VCaP (cell line): ENCODE measurements around the gene MYO16.

Experiments
- H3K27ac ChIP-seq: fragments of 450-650 bp; 2 replicates; pipeline ENCODE4 v1.5.1; 2017
- TF ChIP-seq, protein P1 (sequence below): fragments of 450-650 bp; conservative IDR thresholded peaks from 2 replicates; pipeline ENCODE4 v1.5.1; 2017; ENCODE audit warnings: mild to moderate bottlenecking, moderate library complexity

Gene MYO16

DNA sequence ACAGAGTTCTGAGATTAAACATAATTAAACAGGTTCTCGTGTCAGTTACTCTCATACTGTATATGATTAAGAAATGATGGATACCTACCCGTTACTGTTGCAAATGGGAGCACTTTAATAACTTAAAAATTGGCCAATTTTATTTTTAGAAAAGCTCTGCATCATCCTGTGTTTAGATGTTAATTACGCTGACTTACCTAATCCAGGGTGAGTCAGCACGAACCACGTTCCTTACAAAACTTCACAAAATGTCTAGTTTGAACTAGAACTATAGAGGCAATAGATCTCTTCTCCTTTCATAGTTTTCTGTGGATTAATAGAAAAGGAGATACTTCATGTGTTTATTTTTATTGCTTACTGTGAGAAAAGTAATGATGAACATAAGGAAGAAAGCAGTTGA, 363.9 kb downstream of the MYO16 start:
- no peak overlapping the region for H3K27ac ChIP-seq
- TF ChIP-seq, protein P1, sequence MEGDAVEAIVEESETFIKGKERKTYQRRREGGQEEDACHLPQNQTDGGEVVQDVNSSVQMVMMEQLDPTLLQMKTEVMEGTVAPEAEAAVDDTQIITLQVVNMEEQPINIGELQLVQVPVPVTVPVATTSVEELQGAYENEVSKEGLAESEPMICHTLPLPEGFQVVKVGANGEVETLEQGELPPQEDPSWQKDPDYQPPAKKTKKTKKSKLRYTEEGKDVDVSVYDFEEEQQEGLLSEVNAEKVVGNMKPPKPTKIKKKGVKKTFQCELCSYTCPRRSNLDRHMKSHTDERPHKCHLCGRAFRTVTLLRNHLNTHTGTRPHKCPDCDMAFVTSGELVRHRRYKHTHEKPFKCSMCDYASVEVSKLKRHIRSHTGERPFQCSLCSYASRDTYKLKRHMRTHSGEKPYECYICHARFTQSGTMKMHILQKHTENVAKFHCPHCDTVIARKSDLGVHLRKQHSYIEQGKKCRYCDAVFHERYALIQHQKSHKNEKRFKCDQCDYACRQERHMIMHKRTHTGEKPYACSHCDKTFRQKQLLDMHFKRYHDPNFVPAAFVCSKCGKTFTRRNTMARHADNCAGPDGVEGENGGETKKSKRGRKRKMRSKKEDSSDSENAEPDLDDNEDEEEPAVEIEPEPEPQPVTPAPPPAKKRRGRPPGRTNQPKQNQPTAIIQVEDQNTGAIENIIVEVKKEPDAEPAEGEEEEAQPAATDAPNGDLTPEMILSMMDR, result no peak

DNA sequence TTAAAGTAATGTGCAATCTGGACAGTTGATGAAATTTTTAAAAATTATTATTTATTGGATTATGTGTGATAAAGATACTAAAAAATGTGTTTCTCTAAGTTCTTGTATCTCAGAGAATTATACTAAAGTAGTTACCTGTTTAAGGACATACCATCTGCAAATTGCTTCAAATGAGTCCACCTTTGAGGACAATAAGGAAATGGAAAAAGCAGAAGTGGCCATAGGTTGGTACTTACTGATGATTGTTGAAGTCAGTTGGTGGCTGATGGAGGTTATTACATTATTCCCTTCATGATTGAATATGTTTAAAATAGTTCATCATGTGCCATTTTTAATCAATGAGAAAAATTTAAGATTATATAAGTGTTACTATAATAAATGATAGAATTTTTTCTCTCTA, 367.0 kb downstream of the MYO16 start:
- TF ChIP-seq, protein P1, result no peak
- no peak overlapping the region for H3K27ac ChIP-seq

DNA sequence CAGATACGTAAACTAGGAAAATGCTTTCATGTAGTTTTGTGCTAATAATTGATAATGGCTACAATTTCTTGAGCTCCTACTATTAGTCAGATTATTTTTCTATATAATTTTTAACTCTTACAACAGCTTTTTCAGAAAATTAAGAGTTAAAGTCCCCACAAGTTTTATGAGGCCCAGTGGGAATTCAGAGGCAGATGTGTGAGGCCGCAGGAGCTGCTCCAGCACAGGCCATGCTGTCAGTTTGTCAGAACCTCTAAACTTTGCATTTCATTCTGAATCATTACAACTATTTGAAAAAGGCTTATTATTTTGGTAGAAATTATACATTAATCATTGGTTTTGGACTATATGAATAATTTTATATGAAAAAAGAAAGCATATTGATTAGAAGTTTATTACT, 370.8 kb downstream of the MYO16 start:
- TF ChIP-seq, protein P1, result no peak
- no peak overlapping the region for H3K27ac ChIP-seq

DNA sequence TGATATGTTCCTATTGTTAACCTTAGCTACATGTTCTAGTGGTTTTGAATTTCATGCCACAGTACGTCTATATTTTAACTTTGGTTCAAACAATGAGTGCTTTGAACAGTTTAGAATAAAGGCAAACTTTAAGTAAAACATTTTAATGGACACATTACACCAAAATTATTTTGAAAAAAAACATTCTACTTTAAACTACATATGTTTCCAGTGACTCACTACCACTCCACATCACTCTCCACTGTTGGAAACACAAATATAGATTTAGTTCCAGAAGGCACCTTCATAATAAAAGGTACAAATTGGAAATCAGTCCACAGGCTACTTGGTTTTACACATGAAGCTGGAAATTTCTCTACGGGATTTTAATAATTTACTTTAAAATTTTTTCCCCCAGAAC, 373.5 kb downstream of the MYO16 start:
- TF ChIP-seq, protein P1, result no peak

DNA sequence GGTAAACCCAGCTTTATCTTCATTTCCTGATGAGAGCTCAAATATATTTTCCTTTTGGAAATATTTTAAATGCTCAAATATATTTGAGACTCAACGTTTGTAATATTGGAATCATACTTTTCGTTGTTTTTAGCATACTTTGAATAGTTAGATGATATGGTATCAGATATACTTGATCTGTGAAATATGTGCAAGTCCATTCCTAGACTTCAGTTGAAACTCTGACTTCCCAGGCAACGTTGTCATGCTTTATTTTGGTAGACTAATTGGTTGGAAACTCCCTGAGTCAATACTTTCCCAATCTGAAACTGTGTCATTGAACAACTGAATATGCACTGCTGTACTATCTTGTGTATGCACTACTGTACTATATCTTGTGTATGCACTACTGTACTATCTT, 378.5 kb downstream of the MYO16 start:
- H3K27ac ChIP-seq, result no peak overlapping the region
- TF ChIP-seq, protein P1, result no peak

More for the DNA sequence above, 373.5 kb downstream of the MYO16 start:
- no peak overlapping the region for H3K27ac ChIP-seq

DNA sequence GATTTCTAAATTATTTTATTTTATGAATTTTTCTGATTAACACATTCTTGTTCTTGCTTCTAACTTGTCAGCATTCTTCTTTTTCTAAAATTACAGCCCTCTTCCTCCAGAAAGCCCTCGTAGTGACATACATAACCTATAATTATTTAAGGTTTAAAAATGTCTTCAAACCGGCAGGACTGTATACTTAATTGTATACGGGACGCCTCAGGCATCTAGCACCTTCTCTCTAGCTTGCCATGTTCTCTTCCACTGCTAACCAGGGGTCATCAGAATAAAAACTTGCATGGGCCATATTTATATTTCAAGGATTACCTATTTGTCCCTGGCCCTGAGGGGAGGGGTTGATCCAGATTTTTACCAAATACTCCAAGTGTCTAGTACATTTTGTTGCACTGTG, 380.3 kb downstream of the MYO16 start:
- no peak overlapping the region for H3K27ac ChIP-seq
- TF ChIP-seq, protein P1, result no peak

DNA sequence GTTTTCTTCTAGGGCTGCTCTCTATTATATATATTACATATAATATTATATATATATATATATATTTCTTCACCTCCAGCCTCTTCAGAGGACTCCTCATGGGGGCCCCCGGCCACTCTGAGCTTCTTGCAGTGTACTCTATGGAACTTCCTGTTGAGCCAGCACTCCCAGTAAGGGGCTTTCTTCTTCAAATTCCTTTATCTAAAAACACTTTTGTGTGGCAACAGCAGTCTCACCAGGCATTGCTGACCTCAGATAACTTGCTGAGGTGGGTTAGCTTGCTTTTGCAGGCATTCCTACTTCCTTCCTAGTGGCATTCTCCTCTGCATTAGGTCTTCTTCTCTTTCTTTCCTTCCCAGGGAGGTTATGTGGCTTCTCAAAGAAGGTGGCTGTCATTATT, 381.5 kb downstream of the MYO16 start:
- H3K27ac ChIP-seq, result no peak overlapping the region
- TF ChIP-seq, protein P1, result no peak

DNA sequence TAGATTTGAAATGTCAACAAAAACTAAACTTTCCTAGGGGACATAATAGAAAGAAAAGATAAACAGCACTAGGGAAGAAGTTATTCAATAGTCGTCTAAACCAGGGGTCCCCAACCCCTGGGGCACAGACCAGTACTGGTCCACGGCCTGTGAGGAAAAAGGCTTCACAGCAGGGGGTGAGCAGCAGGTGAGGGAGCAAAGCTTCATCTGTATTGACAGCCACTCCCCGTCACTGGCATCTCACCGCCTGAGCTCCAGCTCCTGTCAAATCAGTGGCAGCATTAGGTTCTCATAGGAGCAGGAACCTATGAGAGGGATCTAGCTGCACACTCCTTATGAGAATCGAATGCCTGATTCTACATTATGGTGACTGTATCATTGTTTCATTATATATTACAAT, 382.7 kb downstream of the MYO16 start:
- H3K27ac ChIP-seq, result no peak overlapping the region
- TF ChIP-seq, protein P1, result no peak
